HG03108 (cell line): ENCODE data around the gene NDC80.
A peak's percentile ranks its signal among the peaks of the same experiment; 100 is the strongest.

Source experiments
- ATAC-seq: cut with Tn5 transposase; IDR thresholded peaks from one replicate; pipeline ENCODE4 v1.9.1; 2021; ENCODE audit warnings: moderate library complexity; ENCODE audit not compliant: unreplicated experiment

NDC80 gene

GRCh38 chr18:2555895-2556294 is 15.5 kb upstream of the NDC80 start:
- no peak for ATAC-seq

GRCh38 chr18:2557536-2557935 is 13.8 kb upstream of the NDC80 start:
- no peak for ATAC-seq

- ATAC-seq, result no peak
Measured at GRCh38 chr18:2559249-2559648, 12.1 kb upstream of the NDC80 start.

GRCh38 chr18:2564373-2564772 is 7.0 kb upstream of the NDC80 start:
- ATAC-seq, result no peak

- no peak for ATAC-seq
Measured at GRCh38 chr18:2568129-2568528, 3.2 kb upstream of the NDC80 start.

- ATAC-seq, result no peak
Measured at GRCh38 chr18:2568605-2569004, 2.8 kb upstream of the NDC80 start.

- no peak for ATAC-seq
Measured at GRCh38 chr18:2569338-2570207, 1.8 kb upstream of the NDC80 start.

- ATAC-seq, result peak; percentile 44
Measured at GRCh38 chr18:2570772-2571199, 571 bp upstream of the NDC80 start.

- no peak for ATAC-seq
Measured at GRCh38 chr18:2572171-2572569, 813 bp downstream of the NDC80 start.

- ATAC-seq, result no peak
Measured at GRCh38 chr18:2572892-2573291, 1.5 kb downstream of the NDC80 start.

- ATAC-seq, result no peak
Measured at GRCh38 chr18:2573408-2573807, 2.1 kb downstream of the NDC80 start.

GRCh38 chr18:2587788-2588187 is 16.4 kb downstream of the NDC80 start:
- ATAC-seq, result no peak

- ATAC-seq, result no peak
Measured at GRCh38 chr18:2588666-2589344, 17.4 kb downstream of the NDC80 start.

GRCh38 chr18:2589345-2590068 is 18.1 kb downstream of the NDC80 start:
- ATAC-seq, result no peak

- no peak for ATAC-seq
Measured at GRCh38 chr18:2590303-2590702, 18.9 kb downstream of the NDC80 start.

- no peak for ATAC-seq
Measured at GRCh38 chr18:2597639-2598038, 26.3 kb downstream of the NDC80 start.

- no peak for ATAC-seq
Measured at GRCh38 chr18:2602844-2603243, 31.5 kb downstream of the NDC80 start.

GRCh38 chr18:2606335-2606734 is 35.0 kb downstream of the NDC80 start:
- ATAC-seq, result no peak

- ATAC-seq, result no peak
Measured at GRCh38 chr18:2609604-2610003, 38.2 kb downstream of the NDC80 start.

- no peak for ATAC-seq
Measured at GRCh38 chr18:2610549-2610948, 39.2 kb downstream of the NDC80 start.

GRCh38 chr18:2612996-2613395 is 41.6 kb downstream of the NDC80 start:
- no peak for ATAC-seq
